Iris pigment epithelial cell (primary cell): ENCODE data around the gene RAB28.

ENCODE experiments used
- DNase-seq: peaks from one replicate; pipeline ENCODE4 v3.0.0-alpha.2; 2011; ENCODE audit warnings: low read depth

The RAB28 gene

DNA sequence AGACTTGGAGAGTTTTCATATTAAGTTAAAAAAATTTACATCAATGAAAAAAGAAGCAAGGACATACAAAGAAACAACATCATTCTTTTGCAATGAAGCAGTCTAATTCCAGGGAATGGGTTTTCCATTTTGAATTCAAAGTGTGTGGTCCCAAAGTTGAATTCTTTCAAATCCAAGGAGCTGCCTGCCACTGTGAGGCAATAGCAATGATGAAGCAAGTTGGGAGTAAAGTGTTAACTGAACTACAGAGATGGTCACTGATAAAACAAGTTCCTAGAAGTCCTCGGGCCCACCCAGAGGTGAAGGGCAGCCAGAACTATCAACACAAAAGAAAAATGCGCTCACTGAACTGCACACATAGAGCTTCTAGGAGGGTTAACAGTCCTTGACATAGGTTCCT is 115.9 kb downstream of the RAB28 start:
- DNase-seq: peak; percentile 26

DNA sequence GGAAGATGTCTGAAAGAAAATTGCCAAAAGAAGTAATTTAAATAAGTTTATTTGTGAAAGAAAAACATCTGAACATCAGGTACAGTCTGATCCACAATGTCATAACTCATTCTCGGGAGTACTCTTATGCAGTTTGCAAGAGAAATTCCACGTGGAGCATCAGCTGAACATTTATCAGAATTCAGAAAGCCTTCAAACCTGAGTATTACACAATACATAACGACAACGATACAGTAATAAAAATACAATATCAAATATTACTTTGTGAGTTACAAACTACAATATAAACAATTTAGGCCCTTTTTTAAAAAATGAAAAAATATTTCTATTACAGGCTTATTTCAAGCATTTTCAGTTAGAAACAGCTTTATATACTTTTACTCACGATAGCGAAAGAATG is 116.4 kb downstream of the RAB28 start:
- no peak for DNase-seq

DNA sequence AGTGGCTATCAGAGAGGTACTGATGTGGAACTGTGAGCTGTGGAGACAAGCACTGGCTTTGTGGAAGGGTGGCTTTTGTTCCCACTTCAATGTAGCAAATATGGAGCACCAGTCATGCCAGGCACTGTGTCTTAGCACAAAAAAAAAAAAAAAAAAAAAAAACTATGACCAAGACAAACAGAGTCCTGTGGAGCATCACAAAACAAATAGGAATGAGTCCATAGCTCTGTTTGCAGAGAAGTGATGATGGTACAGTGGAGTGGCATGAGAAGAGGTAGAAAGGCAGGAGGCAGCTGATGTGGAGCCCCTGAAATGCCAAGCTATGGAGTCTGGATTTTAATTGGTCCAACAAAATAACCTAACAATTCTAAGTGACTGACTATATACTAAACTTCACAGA is 116.9 kb downstream of the RAB28 start:
- DNase-seq: no peak

DNA sequence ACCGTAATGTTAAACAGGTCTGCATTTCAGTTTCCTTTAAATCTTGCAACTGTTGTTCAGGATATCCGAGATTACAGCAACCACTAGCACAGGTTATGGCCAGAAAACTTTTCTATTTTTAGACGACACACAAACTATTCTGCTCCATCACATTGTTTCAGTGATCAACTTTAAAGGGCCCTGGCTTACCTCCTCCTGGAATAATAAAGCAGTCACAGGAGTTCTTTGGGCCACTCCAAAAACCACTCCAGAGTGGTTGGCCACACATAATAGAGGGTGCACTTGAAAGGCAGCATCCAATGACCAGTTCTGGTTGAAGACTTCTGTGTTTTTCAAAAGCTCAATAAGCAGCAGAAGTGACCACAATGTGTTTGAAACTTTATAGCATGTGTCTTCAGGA is 118.9 kb downstream of the RAB28 start:
- no peak for DNase-seq

DNA sequence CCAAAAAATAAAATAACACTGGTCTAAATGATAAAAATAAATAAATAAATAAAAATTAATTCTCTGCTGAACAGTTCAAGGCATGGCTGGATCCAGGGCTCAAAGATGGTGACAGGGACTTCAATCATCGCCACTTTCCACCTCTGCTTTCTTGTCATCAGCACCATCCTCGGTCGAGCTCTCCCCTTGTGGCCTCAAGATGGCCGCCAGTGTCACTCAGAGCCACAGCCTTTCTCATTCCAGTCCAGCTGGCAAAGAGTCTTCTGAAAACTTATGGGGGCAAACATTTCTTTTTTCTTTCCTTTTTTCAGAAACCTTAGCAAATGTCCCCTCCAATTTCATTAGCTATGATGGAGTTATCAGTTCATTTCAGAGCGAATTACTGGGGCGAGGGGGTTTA is 119.5 kb downstream of the RAB28 start:
- DNase-seq: no peak

DNA sequence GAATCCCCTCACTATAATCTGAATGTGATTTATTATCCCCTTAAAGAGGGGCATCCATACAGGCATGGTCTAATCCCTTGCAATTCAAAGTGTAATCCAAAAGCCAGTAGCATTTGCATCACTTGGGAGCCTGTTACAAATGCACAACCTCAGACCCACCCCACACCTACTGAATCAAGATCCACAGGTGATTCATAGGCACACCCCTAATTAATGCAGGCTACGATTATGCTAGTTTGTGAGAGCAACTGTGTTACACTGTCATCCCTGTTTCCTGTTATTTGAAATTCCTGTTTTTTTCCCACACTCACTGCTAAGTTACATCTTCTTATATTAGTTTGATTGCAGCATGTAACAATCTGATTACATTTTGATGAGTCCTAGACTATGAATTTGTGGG is 120.0 kb downstream of the RAB28 start:
- no peak for DNase-seq

DNA sequence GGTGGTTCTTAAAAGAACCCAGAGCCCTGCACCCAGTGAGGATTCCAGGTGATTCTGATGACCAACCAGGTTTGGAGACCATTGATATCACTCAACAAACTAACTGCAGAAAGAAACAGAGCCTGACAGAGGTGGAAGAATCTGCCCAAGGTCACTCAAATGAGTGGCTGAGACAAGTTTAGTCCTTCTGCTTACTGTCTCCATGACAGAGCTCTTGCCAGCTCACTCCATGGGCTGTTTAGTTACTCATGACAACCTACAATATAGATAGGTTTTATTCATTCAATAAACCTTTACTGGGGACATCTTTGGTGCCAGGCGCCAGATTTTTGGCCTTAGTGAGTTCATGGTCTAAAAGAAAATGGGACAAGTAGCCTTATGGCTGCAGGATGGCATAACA is 124.3 kb downstream of the RAB28 start:
- DNase-seq: no peak

DNA sequence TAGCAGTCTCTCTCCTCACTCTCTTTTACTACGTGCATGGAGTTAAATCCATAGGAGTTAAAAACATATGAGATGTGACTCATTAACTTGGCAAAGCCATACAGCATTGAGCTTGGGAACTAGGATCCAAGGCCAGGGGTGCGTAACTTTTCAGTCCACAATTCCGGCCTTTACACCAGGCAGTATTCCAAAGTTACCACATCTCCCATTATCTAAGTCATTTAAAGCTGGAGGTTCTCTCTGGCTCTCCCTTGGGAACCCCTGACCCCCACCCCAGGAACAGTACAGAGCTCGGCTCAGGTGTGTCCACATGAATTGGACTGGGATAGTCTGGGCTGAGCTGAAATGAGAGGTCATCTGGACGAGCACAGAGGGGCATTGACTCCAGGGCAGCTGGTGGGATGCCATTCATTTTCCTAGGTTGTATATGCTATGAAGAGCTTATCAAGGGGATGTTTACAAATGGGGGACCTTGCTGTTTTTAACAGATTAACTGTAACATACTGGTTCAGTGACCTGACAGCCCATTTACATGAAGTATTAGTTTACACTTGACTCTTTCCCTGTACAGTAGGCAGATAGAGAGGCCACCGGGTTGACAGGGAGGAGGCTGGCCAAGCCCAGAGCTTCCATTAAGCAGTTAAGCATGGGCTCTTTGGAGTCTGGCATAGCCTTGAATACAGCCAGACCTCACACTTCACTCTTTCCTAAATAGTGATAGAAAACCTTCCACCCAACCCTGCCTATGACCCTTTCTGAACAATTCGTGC is 128.8 kb downstream of the RAB28 start:
- DNase-seq: peak; percentile 34

DNA sequence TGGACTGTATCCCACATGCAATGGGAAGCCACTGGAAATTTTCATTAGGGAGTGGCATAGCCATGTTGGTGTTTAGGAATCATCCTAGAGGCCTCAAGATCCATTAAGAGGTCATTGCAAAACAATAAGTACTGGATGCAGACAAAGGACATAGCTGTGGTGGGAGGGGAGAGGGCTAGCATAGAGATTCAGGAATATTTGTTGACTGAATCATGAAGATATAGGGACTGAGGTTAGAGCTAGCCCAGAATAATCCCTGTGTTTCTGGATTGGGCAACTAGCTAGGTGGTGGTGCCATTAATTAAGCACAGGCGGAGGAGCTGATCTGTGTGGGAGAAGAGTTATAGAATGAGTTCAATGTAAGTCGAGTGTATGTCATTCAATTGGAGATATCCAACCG is 135.0 kb downstream of the RAB28 start:
- peak; percentile 47 for DNase-seq

DNA sequence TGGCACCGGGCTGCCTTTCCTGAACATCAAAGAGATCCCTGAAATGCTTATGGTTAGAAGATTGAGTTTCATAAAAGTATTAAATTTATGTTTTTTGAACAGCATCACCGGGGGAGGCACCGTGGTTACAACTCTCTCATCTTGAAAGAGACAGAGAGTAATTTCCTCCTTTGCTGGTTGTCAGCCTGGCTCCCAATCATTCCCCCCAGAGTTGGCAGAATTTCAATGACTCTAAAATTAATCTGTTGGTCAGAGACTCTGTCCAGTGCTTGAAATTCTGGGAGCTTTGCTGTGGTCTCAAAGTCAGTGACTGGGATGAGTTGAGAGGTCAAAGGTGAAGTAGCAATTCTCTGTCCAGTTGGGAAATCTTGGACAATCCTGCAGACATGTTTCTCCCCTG is 135.9 kb downstream of the RAB28 start:
- peak; percentile 8 for DNase-seq

DNA sequence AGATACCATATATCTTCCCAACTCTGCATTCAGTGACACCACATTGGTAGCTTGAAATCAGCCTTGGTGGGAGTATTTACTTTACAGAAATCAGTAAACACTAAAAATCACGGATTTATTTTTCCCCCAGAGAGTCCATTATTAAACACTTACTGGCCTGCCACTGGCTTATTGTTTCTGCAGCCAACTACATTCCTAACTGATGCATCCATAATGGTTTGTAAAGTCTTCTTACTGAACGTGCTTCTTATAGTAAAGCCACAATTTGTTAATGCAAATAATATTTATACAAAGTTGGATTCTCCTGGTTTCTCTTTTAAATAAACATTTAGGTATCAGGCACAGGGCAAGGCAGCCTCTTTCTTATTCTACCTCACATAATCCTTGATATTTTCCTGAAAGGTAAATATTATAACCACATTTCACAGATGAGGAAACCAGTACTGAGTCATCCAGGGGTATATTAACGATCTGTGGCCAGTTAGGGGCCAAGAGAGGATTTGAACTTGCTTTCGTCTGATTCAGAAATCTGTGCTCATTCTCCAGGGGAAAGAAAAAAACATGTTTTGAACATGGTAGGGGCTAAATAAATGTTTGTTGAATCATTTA is 136.5 kb downstream of the RAB28 start:
- peak; percentile 67 for DNase-seq

DNA sequence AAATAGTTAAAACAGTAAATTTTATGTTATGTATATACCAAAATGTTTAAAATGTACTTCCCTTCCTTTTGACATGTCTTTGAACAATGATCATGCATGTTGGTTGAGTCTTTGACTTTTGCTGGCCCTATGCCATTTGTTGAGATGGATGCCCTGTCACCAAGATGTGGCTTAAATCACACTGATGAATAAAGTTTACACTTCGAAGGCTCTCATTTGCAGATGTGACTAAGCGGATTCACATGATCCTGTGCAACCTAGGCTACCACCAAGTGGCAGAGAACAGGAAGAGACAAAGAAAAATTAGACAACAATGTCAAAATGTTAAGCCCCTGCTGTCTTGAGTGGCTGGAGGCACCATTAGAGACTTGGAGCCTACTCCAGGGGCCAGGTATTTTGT is 139.9 kb downstream of the RAB28 start:
- no peak for DNase-seq

DNA sequence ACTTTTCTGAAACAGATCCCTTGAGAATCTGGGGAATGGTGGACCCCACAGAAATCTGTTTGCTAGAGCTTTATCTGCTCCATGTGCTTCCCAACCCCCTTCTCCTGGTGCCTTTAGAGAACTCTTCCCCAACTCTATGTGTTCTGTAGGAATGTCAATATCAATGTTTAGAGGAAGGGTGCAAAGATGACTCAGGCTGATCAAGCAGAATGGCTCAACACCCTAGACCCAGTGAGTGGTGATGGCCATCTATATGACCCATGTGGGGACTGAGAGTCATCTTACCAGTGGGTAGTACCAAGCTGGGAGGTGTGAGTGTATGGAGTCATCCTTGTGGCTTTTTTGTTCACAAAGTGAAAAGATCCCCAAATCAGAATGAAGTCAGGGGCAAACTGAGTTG is 143.5 kb downstream of the RAB28 start:
- no peak for DNase-seq

DNA sequence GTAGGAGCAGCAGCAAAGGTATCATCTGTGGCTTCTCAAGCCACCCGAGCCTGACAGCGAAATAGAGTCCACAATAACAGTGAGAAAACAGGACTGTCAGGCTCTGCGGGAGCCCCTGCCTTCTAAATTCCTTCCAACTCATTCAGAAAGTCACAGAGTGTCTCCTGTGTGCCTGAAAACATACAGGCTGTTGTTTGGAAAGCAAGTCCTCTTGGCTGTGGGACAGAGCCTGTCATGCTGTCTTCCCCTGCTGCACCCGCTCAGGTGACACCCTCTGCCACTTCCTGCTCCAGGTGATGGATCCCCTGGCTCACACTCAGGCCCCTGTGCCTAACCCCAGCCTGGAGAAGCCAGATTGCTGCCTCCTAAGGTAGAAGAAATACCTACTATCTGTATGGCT is 152.3 kb downstream of the RAB28 start:
- DNase-seq: no peak

DNA sequence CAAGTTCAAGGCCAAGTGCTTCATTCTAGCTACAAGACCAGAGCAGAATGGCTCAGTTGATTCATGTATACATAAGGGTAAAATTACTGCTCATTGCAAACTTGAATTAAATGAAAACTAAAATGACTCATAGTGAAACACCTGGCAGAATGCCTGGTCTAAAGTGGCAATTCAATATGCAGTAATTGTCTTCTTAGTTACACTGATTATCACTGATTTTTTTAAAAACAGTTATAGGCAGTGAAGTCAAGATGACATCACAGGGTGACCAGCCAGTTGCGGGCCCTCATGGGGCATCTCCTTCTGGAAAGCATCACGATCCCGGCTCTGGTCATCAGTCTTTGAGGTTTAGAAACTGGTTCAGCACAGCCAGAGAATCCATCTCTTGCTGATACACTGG is 154.2 kb downstream of the RAB28 start:
- DNase-seq: peak; percentile 59

DNA sequence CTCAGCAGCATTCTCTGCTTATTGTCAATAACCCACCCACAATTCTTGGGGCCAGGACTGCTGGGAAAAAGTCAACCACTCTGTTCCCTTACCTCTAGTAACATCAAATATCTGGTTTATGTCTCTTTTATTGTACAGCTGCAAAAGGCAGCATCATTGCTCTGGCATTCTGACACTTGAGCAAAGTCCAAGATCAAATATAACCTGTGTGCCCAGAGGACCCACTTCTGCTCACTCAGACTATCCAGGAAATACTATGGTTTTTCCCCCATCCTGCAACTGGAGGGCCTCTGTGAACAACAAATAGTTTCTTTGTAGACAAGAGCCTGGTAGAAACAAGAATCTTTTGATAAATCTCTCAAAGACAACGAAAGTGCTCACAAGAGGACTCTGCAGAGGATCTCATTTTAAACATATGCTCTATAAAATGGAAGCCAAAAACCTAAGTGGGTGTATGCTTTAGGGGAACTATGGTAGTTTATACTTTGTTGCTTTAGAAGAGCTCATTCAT is 154.7 kb downstream of the RAB28 start:
- no peak for DNase-seq

DNA sequence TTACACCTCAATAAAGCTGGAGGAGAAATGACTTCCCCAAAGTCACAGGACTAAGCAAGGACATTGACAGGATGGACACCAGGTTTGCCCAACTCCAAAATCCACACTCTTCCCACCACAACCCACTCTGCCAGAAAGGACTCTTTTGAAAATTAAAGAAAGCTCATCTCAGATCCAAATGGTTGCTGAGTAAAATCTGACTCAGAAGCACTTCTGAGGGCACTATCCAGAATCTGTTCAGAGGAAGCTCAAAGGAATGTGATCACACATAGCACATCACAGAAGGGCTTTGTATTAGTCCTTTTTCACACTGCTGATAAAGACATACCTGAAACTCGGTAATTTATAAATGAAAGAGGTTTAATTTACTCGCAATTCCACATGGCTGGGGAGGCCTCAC is 155.5 kb downstream of the RAB28 start:
- peak; percentile 27 for DNase-seq

DNA sequence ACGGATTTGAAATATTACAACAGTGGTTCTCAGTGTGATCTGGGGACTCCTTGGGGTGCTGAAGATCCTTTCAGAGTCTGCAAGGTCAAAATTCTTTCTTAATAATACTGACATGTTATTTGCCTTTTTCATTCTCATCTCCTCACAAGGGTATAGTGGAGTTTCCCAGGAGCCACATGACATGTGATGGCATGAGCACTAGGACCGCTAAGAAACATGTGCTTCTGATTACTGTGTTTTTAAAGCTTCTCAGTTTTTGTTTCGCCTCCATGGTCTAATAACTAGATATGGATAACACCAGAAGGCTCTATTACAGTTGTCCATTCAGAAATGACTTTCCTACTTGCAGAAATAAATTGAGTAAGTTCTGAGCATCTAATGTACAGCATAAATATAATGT is 156.1 kb downstream of the RAB28 start:
- DNase-seq: no peak

DNA sequence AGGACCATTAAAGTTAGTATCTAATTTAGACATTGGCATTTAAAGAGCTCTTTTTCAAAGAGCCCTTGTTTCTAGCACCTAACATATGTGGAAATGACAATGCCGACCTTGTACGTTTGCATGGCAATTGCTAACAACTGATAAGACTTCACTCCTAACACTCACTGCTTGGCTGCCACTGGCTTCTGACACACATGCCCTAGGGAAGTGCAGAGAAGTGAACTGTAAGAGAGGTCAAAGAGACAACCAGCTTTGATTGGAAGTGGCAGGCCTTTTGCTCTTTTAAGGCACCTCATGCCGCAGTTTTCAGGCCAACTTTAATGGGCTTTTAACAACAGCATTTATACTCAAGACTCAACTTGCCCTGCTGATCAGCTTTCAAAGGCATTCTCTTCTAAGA is 158.4 kb downstream of the RAB28 start:
- no peak for DNase-seq

DNA sequence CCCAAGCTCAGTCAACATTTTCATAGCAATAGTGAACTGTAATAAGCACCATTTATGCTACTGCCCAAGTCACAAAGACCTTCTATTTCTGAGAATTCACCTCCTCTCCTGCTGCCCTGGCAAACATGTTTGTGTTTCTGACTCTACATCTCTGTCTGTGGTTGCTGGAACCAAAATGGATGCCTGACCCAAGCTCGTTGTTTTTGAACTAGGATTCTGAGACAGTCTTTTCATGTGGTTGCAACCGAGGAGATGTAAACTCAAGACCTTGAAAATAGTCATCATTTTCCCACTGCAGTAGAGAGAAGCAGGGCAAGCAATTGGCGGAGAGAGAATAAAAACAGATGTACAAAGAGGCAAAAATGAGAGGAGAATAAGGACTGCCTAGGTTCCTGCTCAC is 160.2 kb downstream of the RAB28 start:
- no peak for DNase-seq

DNA sequence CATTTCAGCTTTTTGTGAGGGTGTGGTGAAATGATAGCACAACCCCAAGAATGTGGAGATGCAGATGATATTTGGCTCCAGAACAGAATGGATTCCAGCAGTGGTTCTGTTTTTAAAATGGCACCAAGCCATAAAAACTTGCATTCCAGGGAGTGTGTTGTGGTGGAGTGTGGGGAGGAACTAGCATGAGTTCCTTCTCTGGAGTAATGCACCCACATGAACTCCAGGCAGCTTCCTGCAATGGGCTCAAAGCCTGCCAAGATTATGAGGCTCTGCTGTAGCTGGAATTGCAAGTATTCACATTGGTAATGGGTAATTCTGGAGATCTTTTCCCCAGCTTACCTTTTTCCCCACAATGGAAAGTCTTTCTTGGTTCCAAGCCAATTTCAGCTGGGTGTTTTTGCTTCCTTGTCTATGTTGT is 161.4 kb downstream of the RAB28 start:
- DNase-seq: peak; percentile 97
